OCI-LY1 (cell line): ENCODE measurements around the gene LPAR3.

Experiments
- CTCF ChIP-seq: fragments of 200-600 bp; sonication (generic), shearing (Covaris generic); IDR thresholded peaks from 2 replicates; pipeline ENCODE4 v1.5.1; 2017; ENCODE audit warnings: mild to moderate bottlenecking, antibody characterized with exemption, low read length, moderate library complexity, mixed read lengths
- EZH2 ChIP-seq: fragments of 200-600 bp; sonication (generic), shearing (Covaris generic); IDR thresholded peaks from 2 replicates; pipeline ENCODE4 v1.8.0; 2017; ENCODE audit warnings: borderline replicate concordance, mixed run types, mild to moderate bottlenecking, antibody characterized with exemption, low read length, moderate library complexity, mixed read lengths

- TF ChIP-seq CTCF (no peak), EZH2 (no peak)
Observed at GRCh38 chr1:84889437-84889836, 3.6 kb downstream of the LPAR3 start.
